ENCODE measurements around the gene NBEAL2. TPM values are rescaled to one million over a fixed set of nuclear protein-coding genes. Genes with fewer than 3 reads are reported as not detected.
A peak's percentile ranks its signal among the peaks of the same experiment; 100 is the strongest.

The NBEAL2 gene
- total and polyA plus RNA-seq, 2 of the 8 experiments (the other 6 are each of a cell fraction or from before 2014, with no cell fraction given): 27.3 to 46.9 TPM

DNA sequence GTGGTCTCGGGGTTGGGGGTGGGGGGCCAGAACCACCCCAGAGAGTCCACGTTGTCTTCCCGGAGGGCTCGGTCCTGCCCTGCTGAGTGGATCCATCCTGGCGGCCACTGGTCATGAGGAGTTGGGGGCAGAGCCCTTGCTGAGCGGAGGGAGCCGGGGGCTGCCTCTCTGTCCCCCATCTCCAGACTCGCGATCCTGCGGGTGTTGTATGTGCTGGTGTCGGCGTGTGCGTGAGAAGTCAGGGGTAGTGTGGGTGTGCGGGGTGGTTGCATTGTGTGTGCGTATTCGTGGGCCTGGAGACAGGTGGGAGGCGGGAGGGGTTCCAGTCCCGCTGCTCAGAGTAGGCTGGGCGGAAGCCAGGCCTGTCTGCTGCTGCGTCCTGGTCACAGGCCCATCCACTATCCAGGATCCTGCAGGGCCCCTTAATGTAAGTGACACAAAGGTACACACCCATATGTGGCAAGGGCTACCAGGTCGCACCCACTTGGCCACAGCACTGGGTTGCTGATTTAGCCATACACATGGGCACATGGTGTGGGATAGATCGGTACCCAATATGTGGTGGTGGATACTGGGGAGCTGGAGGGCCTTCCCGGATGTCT is 30.7 kb downstream of the NBEAL2 start:
- no peaks in the 10 kb centered on the region; the same call in 1 of the 2 replicates for H3K79me1 ChIP-seq (ENCODE audit: low read depth, low read length)
- WGBS, 2 experiments (ENCODE audit: extremely low coverage in 1 of 2, insufficient coverage in 1 of 2, insufficient read length in 1 of 2, insufficient replicate concordance in 2 of 2, low coverage in 1 of 2, low lambda C conversion rate in 2 of 2, missing lambda C conversion rate in 1 of 2): 78% methylated on average over 20 of the region's 23 CpGs; no CpG with 5 or more reads in 1 of the 2 experiments
- H3K4me3 ChIP-seq (ENCODE audit: extremely low read depth in 1 of 4, insufficient read depth in 2 of 4, low read depth in 3 of 4, low read length in 4 of 4): peak overlapping the region in 2 of 4 experiments; percentile 45 to 63; a peak in 4 of 8 replicates
- peaks cover 3% of the 10 kb centered on the region; the same call in 1 of the 2 replicates for H3K23me2 ChIP-seq (ENCODE audit: low read depth, low read length)
- peak overlapping the region; percentile 75; the same call in 1 of the 2 replicates for H2BK15ac ChIP-seq (ENCODE audit: low read length)
- CTCF ChIA-PET (ENCODE audit: partially characterized antibody): interaction anchor here (0.8 to 14.2 kb wide), 5 partner anchors 10 to 275 kb away, joined by 3 to 130 read pairs (median 4); partner anchors contain the start of genes CCDC12 and NBEAL2
- no peaks in the 10 kb centered on the region for H3K79me2 ChIP-seq (ENCODE audit: control insufficient read depth in 1 of 2, insufficient read depth in 2 of 2, low read length in 2 of 2)
- H3K4ac ChIP-seq (replicated peaks; ENCODE audit: insufficient read length, low read depth, low read length): peak overlapping the region; percentile 36
- no peak for TF ChIP-seq SIX5 (IDR thresholded peaks at IDR 0.05; ENCODE audit: low read depth, low read length)
- TF ChIP-seq SP1 (IDR thresholded peaks at IDR 0.05; ENCODE audit: low read depth, low read length): no peak
- no peak for TF ChIP-seq SIRT6 (IDR thresholded peaks at IDR 0.05; ENCODE audit: low read length)
- no peak for TF ChIP-seq TEAD4 (IDR thresholded peaks at IDR 0.05; ENCODE audit: low read depth, low read length)
- TF ChIP-seq TAF1 (IDR thresholded peaks at IDR 0.05; ENCODE audit: low read depth, low read length): no peak
- TF ChIP-seq, protein P1, sequence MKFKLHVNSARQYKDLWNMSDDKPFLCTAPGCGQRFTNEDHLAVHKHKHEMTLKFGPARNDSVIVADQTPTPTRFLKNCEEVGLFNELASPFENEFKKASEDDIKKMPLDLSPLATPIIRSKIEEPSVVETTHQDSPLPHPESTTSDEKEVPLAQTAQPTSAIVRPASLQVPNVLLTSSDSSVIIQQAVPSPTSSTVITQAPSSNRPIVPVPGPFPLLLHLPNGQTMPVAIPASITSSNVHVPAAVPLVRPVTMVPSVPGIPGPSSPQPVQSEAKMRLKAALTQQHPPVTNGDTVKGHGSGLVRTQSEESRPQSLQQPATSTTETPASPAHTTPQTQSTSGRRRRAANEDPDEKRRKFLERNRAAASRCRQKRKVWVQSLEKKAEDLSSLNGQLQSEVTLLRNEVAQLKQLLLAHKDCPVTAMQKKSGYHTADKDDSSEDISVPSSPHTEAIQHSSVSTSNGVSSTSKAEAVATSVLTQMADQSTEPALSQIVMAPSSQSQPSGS (IDR thresholded peaks at IDR 0.05; ENCODE audit: low read length): no peak
- TF ChIP-seq, protein P2, sequence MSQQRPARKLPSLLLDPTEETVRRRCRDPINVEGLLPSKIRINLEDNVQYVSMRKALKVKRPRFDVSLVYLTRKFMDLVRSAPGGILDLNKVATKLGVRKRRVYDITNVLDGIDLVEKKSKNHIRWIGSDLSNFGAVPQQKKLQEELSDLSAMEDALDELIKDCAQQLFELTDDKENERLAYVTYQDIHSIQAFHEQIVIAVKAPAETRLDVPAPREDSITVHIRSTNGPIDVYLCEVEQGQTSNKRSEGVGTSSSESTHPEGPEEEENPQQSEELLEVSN (IDR thresholded peaks at IDR 0.05): no peak
- TF ChIP-seq BRCA1 (IDR thresholded peaks at IDR 0.05; ENCODE audit: low read depth, low read length): no peak
- no peak for TF ChIP-seq TBP (IDR thresholded peaks at IDR 0.05; ENCODE audit: low read depth, low read length)
- no peak for TF ChIP-seq SIN3A (conservative IDR thresholded peaks at IDR 0.05 in 1 of 2, IDR thresholded peaks at IDR 0.05 in 1 of 2; ENCODE audit: low read depth in 1 of 2, low read length in 2 of 2)
- H4K8ac ChIP-seq (ENCODE audit: extremely low read depth, insufficient read depth, low read length): peak overlapping the region; percentile 98
- peak overlapping the region; percentile 91 for H2BK5ac ChIP-seq (ENCODE audit: low read depth, low read length)
- DNase-seq (ENCODE audit: low read depth in 1 of 2, low spot score in 2 of 2) (no peak), FAIRE-seq (no peak)
- H2BK12ac ChIP-seq (ENCODE audit: low read depth, low read length): peak overlapping the region; percentile 96
- peak overlapping the region; percentile 87 for H4K91ac ChIP-seq (replicated peaks; ENCODE audit: insufficient read length, low read length)
- peaks cover 4 to 13% (median 9%) of the 10 kb centered on the region in 4 experiments; a peak in 6 of 8 replicates for H3K36me3 ChIP-seq (ENCODE audit: control insufficient read depth in 2 of 4, insufficient read depth in 4 of 4, low read length in 3 of 4)
- peak overlapping the region; percentile 80; the same call in 1 of the 2 replicates for H2BK20ac ChIP-seq (ENCODE audit: low read length)
- no peak overlapping the region for H2AFZ ChIP-seq (ENCODE audit: low read length)
- H2BK120ac ChIP-seq (replicated peaks; ENCODE audit: low read depth, low read length): no peak overlapping the region
- H3K14ac ChIP-seq (ENCODE audit: insufficient read length): no peak overlapping the region
- H3K9ac ChIP-seq (replicated peaks in 1 of 4; ENCODE audit: extremely low read depth in 1 of 4, low read depth in 3 of 4, low read length in 3 of 4): peak overlapping the region in 2 of 4 experiments; percentile 56 to 86; a peak in 4 of 7 replicates
- H3K4me1 ChIP-seq (replicated peaks in 1 of 4; ENCODE audit: control insufficient read depth in 3 of 4, insufficient read depth in 4 of 4, low read length in 3 of 4): peaks cover 0 to 9% (median 5%) of the 10 kb centered on the region in 4 experiments; a peak in 5 of 7 replicates
- H3K23ac ChIP-seq (ENCODE audit: insufficient read length): no peak overlapping the region
- H3K4me2 ChIP-seq (ENCODE audit: insufficient read depth in 1 of 2, low read depth in 2 of 2, low read length in 2 of 2): peak overlapping the region; percentile 74 to 80
- H4K5ac ChIP-seq (ENCODE audit: insufficient read length, low read depth, low read length): no peak overlapping the region
- no peaks in the 10 kb centered on the region for H3K9me3 ChIP-seq (ENCODE audit: insufficient read depth in 2 of 2, low read depth in 1 of 2, low read length in 1 of 2)
- POLR2A ChIA-PET (ENCODE audit: partially characterized antibody): interaction anchor here (0.6 to 2.2 kb wide), 18 partner anchors 10 to 523 kb away, joined by 3 to 15 read pairs (median 4); partner anchors contain the start of genes CCDC12, KLHL18, PTPN23 and SETD2
- no peaks in the 10 kb centered on the region for H3K27me3 ChIP-seq (replicated peaks in 1 of 4; ENCODE audit: control insufficient read depth in 3 of 4, extremely low read depth in 1 of 4, insufficient read depth in 3 of 4, low read length in 3 of 4)
- no peaks in the 10 kb centered on the region for H4K20me1 ChIP-seq (replicated peaks in 1 of 2; ENCODE audit: control insufficient read depth in 1 of 2, insufficient read depth in 2 of 2, low read length in 2 of 2)
- H3K56ac ChIP-seq (replicated peaks; ENCODE audit: insufficient read length, low read depth, low read length): no peak overlapping the region
- peak overlapping the region; percentile 82 for H2AK5ac ChIP-seq (ENCODE audit: low read depth, low read length)
- H3K18ac ChIP-seq (ENCODE audit: extremely low read depth, low read length): peak overlapping the region; percentile 78
- H3K27ac ChIP-seq (ENCODE audit: low read depth, low read length): peak overlapping the region; percentile 95
